Urinary bladder (tissue), 4 donors: ENCODE results near the gene OGDH. TPM values are rescaled to one million over a fixed set of nuclear protein-coding genes. Genes with fewer than 3 reads are reported as not detected.

Source experiments
- DNase-seq: peaks from one replicate; pipeline ENCODE4 v3.0.0-alpha.2; 2015; ENCODE audit errors: extremely low spot score
- H3K27ac ChIP-seq: one replicate; pipeline ENCODE4 v1.5.1; 2013; ENCODE audit warnings: low read depth, mild to moderate bottlenecking, moderate library complexity
- H3K36me3 ChIP-seq: one replicate; pipeline ENCODE4 v1.6.1; 2013; ENCODE audit warnings: mild to moderate bottlenecking, moderate library complexity; ENCODE audit not compliant: insufficient read depth
- H3K4me1 ChIP-seq: one replicate; pipeline ENCODE4 v1.6.1; 2013; ENCODE audit warnings: mild to moderate bottlenecking, moderate library complexity; ENCODE audit not compliant: insufficient read depth
- H3K4me3 ChIP-seq: one replicate; pipeline ENCODE4 v1.5.1; 2013; ENCODE audit warnings: low read depth, low read length
- WGBS: extraction: QIAGEN DNeasy Blood & Tissue Kit; methylation state at CpG from one replicate; pipeline ENCODE4 v1.1.7; 2013; 5-methylcytosine and 5-hydroxymethylcytosine counted together
- polyA plus RNA-seq: library from polyadenylated mRNA; stranded (reverse); fragments of 200-250 nt; gene quantifications from one replicate; pipeline ENCODE4 v1.2.3, GENCODE V29; 2013
- total RNA-seq: library from RNA; depleted of rRNA; stranded (reverse); fragments of >200 nt; gene quantifications from one replicate; pipeline ENCODE4 v1.2.3, GENCODE V29; 2014
- donor health status: healthy with polysubstance abuse.
- donor health status: healthy.

OGDH gene
- total and polyA plus RNA-seq, 2 donors, result 43.1 to 83.5 TPM

DNA sequence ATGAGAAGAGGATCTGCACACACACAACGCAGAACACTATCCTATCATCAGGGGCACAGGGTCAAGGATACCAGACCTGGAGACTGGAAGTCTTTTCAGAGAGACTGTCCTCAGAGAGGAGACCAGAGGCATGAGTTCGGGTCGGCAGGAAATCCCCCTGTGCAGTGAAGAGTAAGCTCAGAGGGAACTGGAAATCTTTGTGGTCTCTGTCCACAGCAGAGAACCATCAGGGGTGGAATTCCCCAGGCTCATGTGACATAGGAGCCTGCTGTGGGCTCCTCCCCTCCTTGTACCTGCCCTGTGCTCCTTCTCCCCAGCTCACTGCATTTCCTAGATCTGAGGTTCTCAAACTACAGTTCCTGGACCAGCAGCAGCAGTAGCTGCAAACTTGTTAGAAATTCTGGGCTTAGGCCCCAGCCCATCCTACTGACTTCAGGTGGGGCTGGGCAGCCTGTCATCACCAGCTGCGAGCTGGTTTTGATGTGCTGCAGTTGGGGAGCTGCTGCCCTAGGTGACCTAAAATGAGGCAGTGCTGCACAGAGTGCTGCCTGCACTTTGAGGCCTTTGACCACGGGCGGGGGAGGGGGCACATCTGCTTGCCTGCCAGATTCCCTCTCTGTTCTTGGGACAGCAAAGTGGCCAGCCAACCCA, 144.6 kb downstream of the OGDH start:
- Histone ChIP-seq H3K4me3 (no peak overlapping the region), H3K36me3 (no peaks in the 10 kb centered on the region), H3K4me1 (peaks cover 3% of the 10 kb centered on the region), H3K27ac (no peak overlapping the region)
- WGBS, result 55% methylated on average over 6 of the region's 6 CpGs
- no peak for DNase-seq

- DNase-seq, result no peak
- WGBS, result 91% methylated on average over 2 of the region's 2 CpGs
- Histone ChIP-seq H3K4me1 (peaks cover 3% of the 10 kb centered on the region), H3K36me3 (no peaks in the 10 kb centered on the region), H3K4me3 (no peak overlapping the region), H3K27ac (no peak overlapping the region)
These were observed 146.4 kb downstream of the OGDH start for GRCh38 chr7:44752822-44753221.

GRCh38 chr7:44754802-44755697, 148.6 kb downstream of the OGDH start:
- Histone ChIP-seq H3K36me3 (peaks cover under 1% of the 10 kb centered on the region), H3K4me3 (no peak overlapping the region), H3K27ac (peak overlapping the region; percentile 54), H3K4me1 (peaks cover 3% of the 10 kb centered on the region)
- 88% methylated on average over 11 of the region's 11 CpGs for WGBS
- no peak for DNase-seq

DNA sequence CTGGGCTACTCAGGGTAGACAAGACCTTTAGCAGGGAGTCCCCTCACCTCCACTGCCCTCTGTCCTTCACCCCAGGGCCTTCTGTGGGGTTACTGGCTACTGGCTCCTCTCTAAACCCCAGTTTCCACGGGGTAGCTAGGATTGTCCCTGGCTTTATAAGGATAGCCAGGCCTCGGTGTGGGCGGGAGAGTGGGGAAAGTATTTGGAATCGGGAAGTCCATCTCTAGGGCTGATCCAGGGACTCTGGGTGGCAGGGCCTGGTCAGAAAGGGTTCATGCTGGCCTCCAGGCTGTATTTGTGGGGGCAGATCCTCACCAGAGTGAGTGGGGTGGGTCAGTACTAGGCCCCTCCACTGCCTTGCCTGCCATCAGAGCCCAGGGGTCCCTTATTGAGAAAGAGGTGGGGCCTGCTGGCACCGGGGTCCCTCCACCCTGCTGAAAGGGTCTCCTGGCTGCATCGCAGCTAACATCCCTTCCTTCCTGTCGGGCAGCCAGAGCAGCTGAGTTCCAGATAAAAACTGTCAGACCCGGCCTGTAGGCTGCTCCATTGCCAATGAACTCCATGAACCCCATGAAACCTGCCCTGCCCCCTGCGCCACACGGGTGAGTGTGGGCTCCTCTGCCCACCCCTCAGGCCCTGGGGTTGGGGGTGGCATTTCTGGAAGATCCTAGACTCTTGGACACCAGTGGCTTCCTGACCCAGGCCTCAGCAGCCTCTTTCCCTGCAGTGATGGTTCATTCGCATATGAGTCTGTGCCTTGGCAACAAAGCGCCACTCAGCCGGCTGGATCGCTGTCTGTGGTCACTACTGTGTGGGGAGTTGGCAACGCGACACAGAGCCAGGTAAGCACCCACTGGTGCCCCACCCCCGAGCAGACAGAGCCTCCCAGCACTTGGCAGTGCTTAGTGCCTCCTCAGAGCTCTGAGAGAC, 149.5 kb downstream of the OGDH start:
- H3K4me1 ChIP-seq, result no peaks in the 10 kb centered on the region
- H3K36me3 ChIP-seq, result peaks cover 2% of the 10 kb centered on the region
- H3K4me3 ChIP-seq, result no peak overlapping the region
- WGBS, result 48% methylated on average over 17 of the region's 17 CpGs
- no peak for DNase-seq
- peak overlapping the region; percentile 54 for H3K27ac ChIP-seq

GRCh38 chr7:44756904-44757303, 150.5 kb downstream of the OGDH start:
- H3K27ac ChIP-seq, result no peak overlapping the region
- H3K36me3 ChIP-seq, result peaks cover 5% of the 10 kb centered on the region
- no peak overlapping the region for H3K4me3 ChIP-seq
- H3K4me1 ChIP-seq, result no peaks in the 10 kb centered on the region
- no peak for DNase-seq
- 77% methylated on average over 12 of the region's 12 CpGs for WGBS

DNA sequence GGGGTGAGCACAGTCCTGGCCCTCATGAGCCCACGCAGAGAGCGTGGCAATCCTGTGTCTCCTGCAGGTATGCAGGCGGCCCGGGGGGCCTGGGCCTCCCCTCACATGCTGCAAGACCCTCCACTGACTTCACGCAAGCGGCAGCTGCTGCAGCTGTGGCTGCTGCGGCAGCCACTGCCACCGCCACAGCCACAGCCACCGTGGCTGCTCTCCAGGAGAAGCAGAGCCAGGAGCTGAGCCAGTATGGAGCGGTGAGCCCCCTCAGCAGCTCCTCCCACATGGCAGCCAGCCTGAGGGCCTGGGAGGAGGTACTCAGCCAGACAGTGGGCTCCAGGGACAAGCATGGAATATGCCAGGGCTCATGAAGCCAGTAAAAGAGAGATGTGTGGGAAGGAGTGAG, 150.9 kb downstream of the OGDH start:
- H3K36me3 ChIP-seq, result peaks cover 5% of the 10 kb centered on the region
- WGBS, result 30% methylated on average over 10 of the region's 10 CpGs
- no peak overlapping the region for H3K4me3 ChIP-seq
- H3K4me1 ChIP-seq, result no peaks in the 10 kb centered on the region
- no peak for DNase-seq
- no peak overlapping the region for H3K27ac ChIP-seq

DNA sequence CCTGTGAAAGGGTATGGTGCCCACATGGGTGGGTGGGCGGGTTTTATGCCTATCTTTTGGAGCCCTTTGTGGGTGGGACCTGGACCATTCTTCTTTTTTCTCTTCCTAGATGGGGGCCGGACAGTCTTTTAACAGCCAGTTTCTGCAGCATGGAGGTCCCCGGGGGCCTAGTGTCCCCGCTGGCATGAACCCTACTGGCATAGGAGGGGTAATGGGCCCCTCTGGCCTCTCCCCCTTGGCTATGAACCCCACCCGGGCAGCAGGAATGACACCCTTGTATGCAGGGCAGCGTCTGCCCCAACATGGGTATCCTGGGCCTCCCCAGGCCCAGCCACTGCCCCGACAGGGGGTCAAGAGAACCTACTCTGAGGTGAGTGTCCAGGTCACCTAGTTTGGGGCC, 151.3 kb downstream of the OGDH start:
- Histone ChIP-seq H3K4me3 (no peak overlapping the region), H3K4me1 (no peaks in the 10 kb centered on the region), H3K27ac (no peak overlapping the region), H3K36me3 (peaks cover 5% of the 10 kb centered on the region)
- 78% methylated on average over 7 of the region's 7 CpGs for whole genome bisulfite sequencing
- no peak for DNase-seq

Other genes with a start within 250 kb of the OGDH start
- gene NUDCD3, start 116.0 kb upstream of the OGDH start, total RNA-seq, result 35.9 TPM
- 59.8 TPM for gene NUDCD3, start 116.0 kb upstream of the OGDH start, polyA plus RNA-seq
- gene NPC1L1, start 65.3 kb upstream of the OGDH start, total RNA-seq, result not detected
- 0.25 TPM for gene NPC1L1, start 65.3 kb upstream of the OGDH start, polyA plus RNA-seq
- gene DDX56, start 32.7 kb upstream of the OGDH start, total RNA-seq, result 34.7 TPM
- 44.6 TPM for gene DDX56, start 32.7 kb upstream of the OGDH start, polyA plus RNA-seq
- gene TMED4, start 24.4 kb upstream of the OGDH start, total RNA-seq, result 92.6 TPM
- gene TMED4, start 24.4 kb upstream of the OGDH start, polyA plus RNA-seq, result 70.3 TPM
- 13.3 TPM for gene ZMIZ2, start 142.2 kb downstream of the OGDH start, total RNA-seq
- 36.7 TPM for gene ZMIZ2, start 142.2 kb downstream of the OGDH start, polyA plus RNA-seq
- gene PPIA, start 190.1 kb downstream of the OGDH start, total RNA-seq, result 1,408 TPM
- gene PPIA, start 190.1 kb downstream of the OGDH start, polyA plus RNA-seq, result 1,866 TPM
- 173 TPM for gene H2AZ2, start 241.5 kb downstream of the OGDH start, total RNA-seq
- gene H2AZ2, start 241.5 kb downstream of the OGDH start, polyA plus RNA-seq, result 127 TPM